Inflammatory macrophage treated with lipopolysaccharide for 1 hour (primary cell): Measurements from ENCODE around the gene LRRC2.
"Not testable (repeated sequence)": the region's sequence is repeated elsewhere in the genome, so short reads cannot be mapped to it uniquely, and the experiment has no call there.

ENCODE experiments used
- DNase-seq, 2 donors: peaks; one replicate each; pipeline ENCODE4 v3.0.0-alpha.2; 2020 to 2022

The LRRC2 gene

GRCh38 chr3:46549989-46550388 is 16.1 kb downstream of the LRRC2 start:
- DNase-seq: no peak

GRCh38 chr3:46549408-46549904 is 16.6 kb downstream of the LRRC2 start:
- DNase-seq: no peak

- not testable (repeated sequence) for DNase-seq
Observed at GRCh38 chr3:46548611-46549010, 17.5 kb downstream of the LRRC2 start.

GRCh38 chr3:46546896-46547440 is 19.1 kb downstream of the LRRC2 start:
- DNase-seq: no peak

GRCh38 chr3:46545818-46546630 is 20.1 kb downstream of the LRRC2 start:
- DNase-seq: no peak

- DNase-seq: no peak
Observed at GRCh38 chr3:46544771-46545503, 21.2 kb downstream of the LRRC2 start.

GRCh38 chr3:46542801-46543201 is 23.3 kb downstream of the LRRC2 start:
- no peak for DNase-seq

GRCh38 chr3:46542344-46542743 is 23.8 kb downstream of the LRRC2 start:
- DNase-seq: no peak

GRCh38 chr3:46541835-46542234 is 24.3 kb downstream of the LRRC2 start:
- DNase-seq: no peak

- no peak for DNase-seq
Observed at GRCh38 chr3:46540550-46540949, 25.6 kb downstream of the LRRC2 start.

- DNase-seq: no peak
Observed at GRCh38 chr3:46539443-46540005, 26.6 kb downstream of the LRRC2 start.

- DNase-seq: peak; percentile 52 to 55
Observed at GRCh38 chr3:46538803-46539442, 27.2 kb downstream of the LRRC2 start.

- DNase-seq: not testable (repeated sequence)
Observed at GRCh38 chr3:46538425-46538802, 27.7 kb downstream of the LRRC2 start.

GRCh38 chr3:46537779-46538178 is 28.3 kb downstream of the LRRC2 start:
- DNase-seq: no peak

- no peak for DNase-seq
Observed at GRCh38 chr3:46537316-46537715, 28.8 kb downstream of the LRRC2 start.

GRCh38 chr3:46536758-46537157 is 29.3 kb downstream of the LRRC2 start:
- DNase-seq: no peak

GRCh38 chr3:46535746-46536145 is 30.4 kb downstream of the LRRC2 start:
- no peak for DNase-seq

- DNase-seq: no peak
Observed at GRCh38 chr3:46533091-46533490, 33.0 kb downstream of the LRRC2 start.

GRCh38 chr3:46527239-46527638 is 38.9 kb downstream of the LRRC2 start:
- DNase-seq: no peak

GRCh38 chr3:46524832-46525231 is 41.3 kb downstream of the LRRC2 start:
- no peak for DNase-seq

GRCh38 chr3:46524008-46524407 is 42.1 kb downstream of the LRRC2 start:
- no peak for DNase-seq

GRCh38 chr3:46523556-46523955 is 42.5 kb downstream of the LRRC2 start:
- DNase-seq: no peak

GRCh38 chr3:46522201-46522600 is 43.9 kb downstream of the LRRC2 start:
- DNase-seq: not testable (repeated sequence)
